Right lobe of liver (tissue), 6 donors: ENCODE measurements around the gene C1QTNF1. TPM values are rescaled to one million over a fixed set of nuclear protein-coding genes. Genes with fewer than 3 reads are reported as not detected.

ENCODE experiments used
- ATAC-seq, 4 donors: fragments of 200-7000 bp; cut with Tn5 transposase; one replicate each; pipeline ENCODE4 v1.9.1; 2020; ENCODE audit warnings: mild to moderate bottlenecking in 4 of 4, moderate library complexity in 4 of 4
- DNase-seq, 3 donors: peaks; one replicate each; pipeline ENCODE4 v3.0.0-alpha.2; 2020
- H3K27ac ChIP-seq, 3 donors: fragments of 200-600 bp; one replicate each; pipeline ENCODE4 v1.8.0; 2022
- H3K27me3 ChIP-seq, 2 donors: fragments of 200-600 bp; one replicate each; pipeline ENCODE4 v1.8.0; 2022
- H3K36me3 ChIP-seq, 4 donors: fragments of 200-600 bp; sonication (generic) in 1 of 4; one replicate each; pipeline versions ENCODE4 v1.5.1 to v1.8.0; 2017 to 2022; ENCODE audit warnings: control low read depth in 1 of 4
- H3K4me1 ChIP-seq, 4 donors: fragments of 200-600 bp; sonication (generic) in 1 of 4; one replicate each; pipeline versions ENCODE4 v1.5.1 to v1.8.0; 2017 to 2022; ENCODE audit warnings: control low read depth in 1 of 4
- H3K4me3 ChIP-seq, 3 donors: fragments of 200-600 bp; one replicate each; pipeline ENCODE4 v1.8.0; 2022
- H3K9me3 ChIP-seq, 4 donors: fragments of 200-600 bp; sonication (generic) in 1 of 4; one replicate each; pipeline versions ENCODE4 v1.5.1 to v1.8.0; 2017 to 2022; ENCODE audit warnings: control low read depth in 1 of 4
- CTCF ChIP-seq, 4 donors: fragments of 200-600 bp in 3 of 4; fragments of 450-650 bp in 1 of 4; IDR thresholded peaks; one replicate each; pipeline versions ENCODE4 v1.5.1 to v1.8.0; 2016 to 2022; ENCODE audit warnings: antibody characterized with exemption in 4 of 4, mild to moderate bottlenecking in 2 of 4
- POLR2A ChIP-seq: fragments of 450-650 bp; IDR thresholded peaks from one replicate; pipeline ENCODE4 v1.6.1; 2017; ENCODE audit warnings: antibody characterized with exemption, mild to moderate bottlenecking
- WGBS: methylation state at CpG from one replicate; pipeline ENCODE4 v1.1.6; 2018; ENCODE audit warnings: low coverage, low lambda C conversion rate; ENCODE audit not compliant: insufficient coverage; ENCODE audit errors: missing lambda C conversion rate; 5-methylcytosine and 5-hydroxymethylcytosine counted together
- intact Hi-C, 2 donors: fragments of 100-400 bp; cut with DNase I; formaldehyde crosslinking; loops; one replicate each; pipeline versions ENCODE4 v1.11.2 to v1.14.1; 2022
- total RNA-seq, 6 experiments: library from RNA; depleted of rRNA in 2 of 6; stranded (reverse); fragments of >200 nt in 2 of 6; fragmentation: NEBNext Ultra II Directional in 3 of 6; extraction: Animal tissue kit (Norgen Biotek cat#: 25700) in 3 of 6; gene quantifications; one replicate each; pipeline versions ENCODE4 v1.1.0 to v1.2.4, GENCODE V29; 2016 to 2023
- donor health status: DM: no; HTN: yes; CAD: no.
- donor health status: DM: no; HTN: no; CAD: no.
- donor health status: DM: no; HTN: no; CAD: no.
- donor health status: DM: no; HTN: yes; CAD: no.
- donor health status: DM: no; HTN: yes; CAD: no.

C1QTNF1 gene
- total RNA-seq, 6 experiments from 2014 or later = 9.8 to 40.2 (median 26.2) TPM

- Histone ChIP-seq H3K4me1 (no peaks in the 10 kb centered on the region), H3K9me3 (no peaks in the 10 kb centered on the region), H3K27ac (no peak overlapping the region), H3K4me3 (no peak overlapping the region), H3K36me3 (no peaks in the 10 kb centered on the region), H3K27me3 (no peaks in the 10 kb centered on the region)
- TF ChIP-seq CTCF (IDR thresholded peaks at IDR 0.05) = no peak
- no peak for TF ChIP-seq POLR2A
- DNase-seq (no peak), ATAC-seq (no peak)
- intact Hi-C loops = no loop called here
- WGBS = 77% methylated on average over 2 of the region's 2 CpGs
Measured at GRCh38 chr17:79014158-79014758, 9.7 kb upstream of the C1QTNF1 start.

GRCh38 chr17:79017546-79018369, 6.2 kb upstream of the C1QTNF1 start:
- intact Hi-C loops = no loop called here
- 43% methylated on average over 6 of the region's 6 CpGs for WGBS
- no peak overlapping the region for H3K27ac ChIP-seq
- H3K4me1 ChIP-seq = peaks cover 0 to 5% (median 0%) of the 10 kb centered on the region in 4 donors
- DNase-seq (no peak), ATAC-seq (no peak)
- TF ChIP-seq CTCF (IDR thresholded peaks at IDR 0.05) = no peak
- no peak for TF ChIP-seq POLR2A
- H3K36me3 ChIP-seq = no peaks in the 10 kb centered on the region
- H3K27me3 ChIP-seq = no peaks in the 10 kb centered on the region
- H3K4me3 ChIP-seq = no peak overlapping the region
- no peaks in the 10 kb centered on the region for H3K9me3 ChIP-seq

DNA sequence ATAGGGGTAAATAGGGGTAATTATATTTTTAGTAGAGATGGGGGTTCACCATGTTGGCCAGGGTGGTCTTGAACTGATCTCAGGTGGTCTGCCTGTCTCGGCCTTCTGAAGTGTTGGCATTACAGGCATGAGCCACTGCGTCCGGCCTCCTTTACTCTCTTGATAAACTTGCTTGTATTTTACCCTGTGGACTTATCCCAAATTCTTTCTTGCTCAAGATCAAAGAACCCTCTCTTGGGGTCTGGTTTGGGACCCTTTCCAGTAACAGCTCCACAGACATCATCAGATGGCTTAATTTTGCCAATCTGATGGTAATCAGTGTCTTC, 5.6 kb upstream of the C1QTNF1 start:
- H3K27me3 ChIP-seq = no peaks in the 10 kb centered on the region
- DNase-seq (no peak), ATAC-seq (no peak)
- WGBS = 20% methylated on average over 1 of the region's 3 CpGs
- peaks cover 0 to 5% (median 0%) of the 10 kb centered on the region in 4 donors for H3K4me1 ChIP-seq
- TF ChIP-seq CTCF (IDR thresholded peaks at IDR 0.05) (no peak), POLR2A (no peak)
- no peak overlapping the region for H3K4me3 ChIP-seq
- no peak overlapping the region for H3K27ac ChIP-seq
- intact Hi-C loops = no loop called here
- no peaks in the 10 kb centered on the region for H3K36me3 ChIP-seq
- no peaks in the 10 kb centered on the region for H3K9me3 ChIP-seq

DNA sequence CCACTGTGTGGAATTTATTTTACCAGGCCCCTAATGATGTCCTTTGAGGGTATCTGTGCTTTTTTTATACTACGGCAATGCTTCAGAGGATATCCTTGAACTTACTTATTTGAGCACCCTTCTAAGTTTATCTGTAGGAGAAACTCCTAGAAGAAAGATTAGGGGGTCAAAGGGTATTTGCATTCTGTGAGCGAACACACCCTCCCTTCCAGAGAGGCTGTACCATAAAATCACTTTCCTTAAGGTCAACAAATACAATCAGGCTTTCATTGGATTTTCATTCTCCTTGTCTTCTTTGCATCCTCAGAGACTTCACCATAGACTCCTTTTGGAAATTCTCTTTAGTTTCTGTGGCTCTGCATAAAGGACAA, 4.7 kb upstream of the C1QTNF1 start:
- no peaks in the 10 kb centered on the region for H3K9me3 ChIP-seq
- WGBS = 32% methylated on average over 2 of the region's 2 CpGs
- H3K27ac ChIP-seq = no peak overlapping the region

More for the DNA sequence above, 4.7 kb upstream of the C1QTNF1 start:
- Histone ChIP-seq H3K4me1 (peaks cover 0 to 11% (median 0%) of the 10 kb centered on the region in 4 donors), H3K27me3 (no peaks in the 10 kb centered on the region), H3K4me3 (no peak overlapping the region), H3K36me3 (no peaks in the 10 kb centered on the region)
- TF ChIP-seq POLR2A (no peak), CTCF (IDR thresholded peaks at IDR 0.05) (no peak)
- intact Hi-C loops = no loop called here
- no peak for ATAC-seq
- no peak for DNase-seq
